Fibroblast of mammary gland (primary cell): ENCODE data around the gene MARK2.

ENCODE experiments used
- DNase-seq: peaks from one replicate; pipeline ENCODE4 v3.0.0-alpha.2; 2010; ENCODE audit warnings: low read depth
- H3K4me3 ChIP-seq: 2 replicates; pipeline ENCODE4 v1.5.1; 2011; ENCODE audit warnings: low read depth, mild to moderate bottlenecking, low read length, moderate library complexity; ENCODE audit not compliant: control insufficient read depth
- CTCF ChIP-seq: conservative IDR thresholded peaks from 2 replicates; pipeline ENCODE4 v1.5.1; 2011; ENCODE audit warnings: low read depth, low read length, inconsistent platforms; ENCODE audit not compliant: control insufficient read depth, insufficient read depth

The MARK2 gene

GRCh38 chr11:63871962-63872799 lies 33.3 kb downstream of the MARK2 start:
- TF ChIP-seq CTCF: peak; percentile 31
- DNase-seq: peak; percentile 95

GRCh38 chr11:63872800-63873197 lies 33.9 kb downstream of the MARK2 start:
- no peak for DNase-seq
- no peak overlapping the region for H3K4me3 ChIP-seq
- TF ChIP-seq CTCF: no peak

More at GRCh38 chr11:63871962-63872799, 33.3 kb downstream of the MARK2 start:
- no peak overlapping the region for H3K4me3 ChIP-seq

- no peak for TF ChIP-seq CTCF
- no peak overlapping the region for H3K4me3 ChIP-seq
- DNase-seq: no peak
Observed at GRCh38 chr11:63873311-63873710, 34.4 kb downstream of the MARK2 start.

- H3K4me3 ChIP-seq: no peak overlapping the region
- no peak for DNase-seq
- no peak for TF ChIP-seq CTCF
Observed at GRCh38 chr11:63874511-63874910, 35.6 kb downstream of the MARK2 start.

GRCh38 chr11:63875506-63876065 lies 36.7 kb downstream of the MARK2 start:
- DNase-seq: no peak
- no peak overlapping the region for H3K4me3 ChIP-seq
- no peak for TF ChIP-seq CTCF

GRCh38 chr11:63876616-63877015 lies 37.7 kb downstream of the MARK2 start:
- no peak overlapping the region for H3K4me3 ChIP-seq
- DNase-seq: no peak
- no peak for TF ChIP-seq CTCF
